ENCODE results near the gene SLC37A4. TPM values are rescaled to one million over a fixed set of nuclear protein-coding genes. Genes with fewer than 3 reads are reported as not detected.

The SLC37A4 gene
- total and polyA plus RNA-seq, 2 of the 13 experiments (the other 11 are each of a cell fraction or from before 2014, with no cell fraction given): 43.0 to 56.1 TPM

- H3K4me1 ChIP-seq (ENCODE audit: insufficient read depth, low read length): peaks cover 23% of the 10 kb centered on the region
- no peak overlapping the region for H3K9ac ChIP-seq (ENCODE audit: insufficient read depth, low read depth, low read length)
- BruUV-seq (replicated peaks): no TSS peak
- H3K27me3 ChIP-seq (ENCODE audit: control insufficient read depth in 1 of 2, insufficient read depth in 2 of 2, low read length in 2 of 2): no peaks in the 10 kb centered on the region
- in situ Hi-C loops (cut with HindIII; ENCODE audit: extremely low pct_ligation_motif_present, low pct_unique_long_range_greater_than_20kb) (no loop called here), intact Hi-C loops (cut with micrococcal nuclease; ENCODE audit: unreplicated experiment) (no loop called here)
- no peak overlapping the region for H3K27ac ChIP-seq (ENCODE audit: extremely low read length, insufficient read depth, low read length)
- no peak for TF ChIP-seq POLR2G (IDR thresholded peaks at IDR 0.05; ENCODE audit: low read depth, low read length)
- TF ChIP-seq ZNF510 (CRISPR knock-in tag; IDR thresholded peaks at IDR 0.05; ENCODE audit: low read depth): no peak
- TF ChIP-seq, protein P1, sequence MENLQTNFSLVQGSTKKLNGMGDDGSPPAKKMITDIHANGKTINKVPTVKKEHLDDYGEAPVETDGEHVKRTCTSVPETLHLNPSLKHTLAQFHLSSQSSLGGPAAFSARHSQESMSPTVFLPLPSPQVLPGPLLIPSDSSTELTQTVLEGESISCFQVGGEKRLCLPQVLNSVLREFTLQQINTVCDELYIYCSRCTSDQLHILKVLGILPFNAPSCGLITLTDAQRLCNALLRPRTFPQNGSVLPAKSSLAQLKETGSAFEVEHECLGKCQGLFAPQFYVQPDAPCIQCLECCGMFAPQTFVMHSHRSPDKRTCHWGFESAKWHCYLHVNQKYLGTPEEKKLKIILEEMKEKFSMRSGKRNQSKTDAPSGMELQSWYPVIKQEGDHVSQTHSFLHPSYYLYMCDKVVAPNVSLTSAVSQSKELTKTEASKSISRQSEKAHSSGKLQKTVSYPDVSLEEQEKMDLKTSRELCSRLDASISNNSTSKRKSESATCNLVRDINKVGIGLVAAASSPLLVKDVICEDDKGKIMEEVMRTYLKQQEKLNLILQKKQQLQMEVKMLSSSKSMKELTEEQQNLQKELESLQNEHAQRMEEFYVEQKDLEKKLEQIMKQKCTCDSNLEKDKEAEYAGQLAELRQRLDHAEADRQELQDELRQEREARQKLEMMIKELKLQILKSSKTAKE (CRISPR knock-in tag; IDR thresholded peaks at IDR 0.05; ENCODE audit: borderline replicate concordance): no peak
- TF ChIP-seq ZNF777 (CRISPR knock-in tag; IDR thresholded peaks at IDR 0.05): no peak
- TF ChIP-seq ZNF33A (CRISPR knock-in tag; IDR thresholded peaks at IDR 0.05; ENCODE audit: borderline replicate concordance): no peak
- TF ChIP-seq ZNF30 (CRISPR knock-in tag; IDR thresholded peaks at IDR 0.05): no peak
- TF ChIP-seq ZNF660 (CRISPR knock-in tag; IDR thresholded peaks at IDR 0.05; ENCODE audit: borderline replicate concordance, low read depth): no peak
- TF ChIP-seq HNF4A (CRISPR knock-in tag; IDR thresholded peaks at IDR 0.05): no peak
- no peak for TF ChIP-seq RARG (CRISPR knock-in tag; IDR thresholded peaks at IDR 0.05; ENCODE audit: low read depth)
- no peak for TF ChIP-seq ZBTB44 (CRISPR knock-in tag; IDR thresholded peaks at IDR 0.05)
- TF ChIP-seq FOXM1 (CRISPR knock-in tag; IDR thresholded peaks at IDR 0.05): no peak
- no peak for TF ChIP-seq ZNF639 (CRISPR knock-in tag; conservative IDR thresholded peaks at IDR 0.05)
- TF ChIP-seq ZNF513 (CRISPR knock-in tag; conservative IDR thresholded peaks at IDR 0.05): no peak
- no peak for TF ChIP-seq ZNF354B (CRISPR knock-in tag; IDR thresholded peaks at IDR 0.05)
- TF ChIP-seq MEIS1 (CRISPR knock-in tag; IDR thresholded peaks at IDR 0.05; ENCODE audit: borderline replicate concordance): no peak
- TF ChIP-seq, protein P2, sequence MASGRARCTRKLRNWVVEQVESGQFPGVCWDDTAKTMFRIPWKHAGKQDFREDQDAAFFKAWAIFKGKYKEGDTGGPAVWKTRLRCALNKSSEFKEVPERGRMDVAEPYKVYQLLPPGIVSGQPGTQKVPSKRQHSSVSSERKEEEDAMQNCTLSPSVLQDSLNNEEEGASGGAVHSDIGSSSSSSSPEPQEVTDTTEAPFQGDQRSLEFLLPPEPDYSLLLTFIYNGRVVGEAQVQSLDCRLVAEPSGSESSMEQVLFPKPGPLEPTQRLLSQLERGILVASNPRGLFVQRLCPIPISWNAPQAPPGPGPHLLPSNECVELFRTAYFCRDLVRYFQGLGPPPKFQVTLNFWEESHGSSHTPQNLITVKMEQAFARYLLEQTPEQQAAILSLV (CRISPR knock-in tag; IDR thresholded peaks at IDR 0.05; ENCODE audit: borderline replicate concordance): no peak
- TF ChIP-seq YY1 (IDR thresholded peaks at IDR 0.05; ENCODE audit: insufficient read depth, insufficient replicate concordance, low read depth, low read length): no peak
- H3K4me3 ChIP-seq (replicated peaks in 1 of 3; ENCODE audit: insufficient read depth in 1 of 3, low read depth in 2 of 3, low read length in 3 of 3): no peak overlapping the region
- no peak overlapping the region for H3K4me2 ChIP-seq (ENCODE audit: low read depth, low read length)
- peaks cover 25% of the 10 kb centered on the region for H3K79me2 ChIP-seq (ENCODE audit: insufficient read depth, low read length)
- ChIA-PET POLR2A (interaction anchor here (1.1 to 1.4 kb wide), 3 partner anchors 36 to 40 kb away, joined by 3 to 4 read pairs (median 3); partner anchors contain the start of genes RPS25 and TRAPPC4), CTCF (ENCODE audit: low intra/inter-chr PET ratio, low total read pairs) (no interaction called here)
- H3K9me3 ChIP-seq (ENCODE audit: low read length): no peaks in the 10 kb centered on the region
- no peak for FAIRE-seq
- peaks cover 3% of the 10 kb centered on the region; the same call in 1 of the 2 replicates for H4K20me1 ChIP-seq (ENCODE audit: insufficient read depth, low read length)
- peaks cover 36 to 53% of the 10 kb centered on the region in 2 experiments for H3K36me3 ChIP-seq (replicated peaks in 1 of 2; ENCODE audit: control insufficient read depth in 1 of 2, insufficient read depth in 2 of 2, low read length in 2 of 2)
- 100% methylated on average over 10 of the region's 10 CpGs for WGBS (ENCODE audit: low lambda C conversion rate)
- no peak for DNase-seq (ENCODE audit: low spot score)
- no peak for ATAC-seq
- H2AFZ ChIP-seq (ENCODE audit: low read length): no peak overlapping the region
Measured at GRCh38 chr11:119054418-119054817, 23.7 kb upstream of the SLC37A4 start.

Measured in HepG2 (cell line).